Tibial nerve (tissue), 4 donors: Measurements from ENCODE around the gene ASB1.

Experiments
- CTCF ChIP-seq, 5 experiments: fragments of 200-600 bp in 3 of 5; fragments of 450-650 bp in 2 of 5; sonication (generic) in 3 of 5; IDR thresholded peaks; one replicate each; pipeline ENCODE4 v1.5.1; 2016 to 2019; ENCODE audit warnings: antibody characterized with exemption in 5 of 5, mild to moderate bottlenecking in 3 of 5, moderate library complexity in 2 of 5
- EP300 ChIP-seq, 2 donors: sonication (generic); formaldehyde crosslinking; IDR thresholded peaks; one replicate each; pipeline ENCODE4 v1.6.1; 2017; ENCODE audit warnings: antibody characterized with exemption in 2 of 2, mild to moderate bottlenecking in 1 of 2
- POLR2A ChIP-seq, 2 donors: fragments of 450-650 bp; IDR thresholded peaks; one replicate each; pipeline ENCODE4 v1.6.1; 2017; ENCODE audit warnings: antibody characterized with exemption in 2 of 2, mild to moderate bottlenecking in 2 of 2, moderate library complexity in 2 of 2

- no peak for TF ChIP-seq CTCF (IDR thresholded peaks at IDR 0.05)
- no peak for TF ChIP-seq POLR2A (IDR thresholded peaks at IDR 0.05)
- TF ChIP-seq EP300 (IDR thresholded peaks at IDR 0.05): no peak
These were observed 13.6 kb downstream of the ASB1 start for GRCh38 chr2:238440331-238440730.
